Nephron (organoid): ENCODE data around the gene MEF2A.

Experiments
- H3K27ac Mint-ChIP-seq, 3 experiments: 2 replicates each; pipeline ENCODE4 v1.8.0; 2020; ENCODE audit warnings: mixed read lengths in 3 of 3, mild to moderate bottlenecking in 2 of 3, moderate library complexity in 1 of 3
- H3K27me3 Mint-ChIP-seq: 2 replicates; pipeline ENCODE4 v1.8.0; 2021; ENCODE audit warnings: low read depth, mild to moderate bottlenecking, moderate library complexity, mixed read lengths
- H3K36me3 Mint-ChIP-seq: 2 replicates; pipeline ENCODE4 v1.8.0; 2020; ENCODE audit warnings: low read depth, mixed read lengths
- H3K4me1 Mint-ChIP-seq: 2 replicates; pipeline ENCODE4 v1.8.0; 2020; ENCODE audit warnings: mixed read lengths
- H3K4me3 Mint-ChIP-seq, 3 experiments: 2 replicates each; pipeline ENCODE4 v1.8.0; 2020; ENCODE audit warnings: mild to moderate bottlenecking in 3 of 3, mixed read lengths in 3 of 3, moderate library complexity in 2 of 3
- H3K9me3 Mint-ChIP-seq: 2 replicates; pipeline ENCODE4 v1.8.0; 2020; ENCODE audit warnings: mixed read lengths
- CTCF ChIP-seq, 3 experiments: fragments of 200-600 bp; sonication (generic); IDR thresholded peaks; one replicate each; pipeline ENCODE4 v1.5.0; 2021; ENCODE audit warnings: antibody characterized with exemption in 3 of 3; ENCODE audit not compliant: unreplicated experiment in 3 of 3

The MEF2A gene

GRCh38 chr15:99574048-99574447 is 8.3 kb downstream of the MEF2A start:
- H3K27me3 Mint-ChIP-seq = no peaks in the 10 kb centered on the region
- no peak overlapping the region for H3K27ac Mint-ChIP-seq
- H3K9me3 Mint-ChIP-seq = no peaks in the 10 kb centered on the region
- H3K4me3 Mint-ChIP-seq = no peak overlapping the region
- TF ChIP-seq CTCF (IDR thresholded peaks at IDR 0.05; ENCODE audit: unreplicated experiment in 3 of 3) = no peak
- peaks cover 24% of the 10 kb centered on the region for H3K36me3 Mint-ChIP-seq
- peaks cover 32% of the 10 kb centered on the region for H3K4me1 Mint-ChIP-seq

- Mint-ChIP-seq H3K4me1 (peaks cover 29% of the 10 kb centered on the region), H3K9me3 (no peaks in the 10 kb centered on the region), H3K27me3 (no peaks in the 10 kb centered on the region), H3K27ac (no peak overlapping the region), H3K4me3 (no peak overlapping the region), H3K36me3 (peaks cover 24% of the 10 kb centered on the region)
- TF ChIP-seq CTCF (IDR thresholded peaks at IDR 0.05; ENCODE audit: unreplicated experiment in 3 of 3) = no peak
These were observed 8.7 kb downstream of the MEF2A start for GRCh38 chr15:99574502-99574901.

GRCh38 chr15:99578809-99579208 is 13.0 kb downstream of the MEF2A start:
- Mint-ChIP-seq H3K9me3 (no peaks in the 10 kb centered on the region), H3K27ac (peak overlapping the region in 1 of 3 experiments; percentile 48), H3K36me3 (peaks cover 27% of the 10 kb centered on the region), H3K27me3 (no peaks in the 10 kb centered on the region), H3K4me1 (peaks cover 44% of the 10 kb centered on the region), H3K4me3 (no peak overlapping the region)
- no peak for TF ChIP-seq CTCF (IDR thresholded peaks at IDR 0.05; ENCODE audit: unreplicated experiment in 3 of 3)

GRCh38 chr15:99580076-99580475 is 14.3 kb downstream of the MEF2A start:
- Mint-ChIP-seq H3K4me3 (no peak overlapping the region), H3K27ac (peak overlapping the region in 1 of 3 experiments; percentile 23), H3K36me3 (peaks cover 27% of the 10 kb centered on the region), H3K27me3 (no peaks in the 10 kb centered on the region), H3K9me3 (peaks cover 11% of the 10 kb centered on the region), H3K4me1 (peaks cover 44% of the 10 kb centered on the region)
- TF ChIP-seq CTCF (IDR thresholded peaks at IDR 0.05; ENCODE audit: unreplicated experiment in 3 of 3) = no peak

- Mint-ChIP-seq H3K27me3 (no peaks in the 10 kb centered on the region), H3K4me3 (no peak overlapping the region), H3K27ac (peak overlapping the region in 1 of 3 experiments; percentile 24), H3K9me3 (peaks cover 29% of the 10 kb centered on the region), H3K36me3 (peaks cover 44% of the 10 kb centered on the region), H3K4me1 (peaks cover 43% of the 10 kb centered on the region)
- no peak for TF ChIP-seq CTCF (IDR thresholded peaks at IDR 0.05; ENCODE audit: unreplicated experiment in 3 of 3)
These were observed 16.8 kb downstream of the MEF2A start for GRCh38 chr15:99582508-99582960.

- peaks cover 27% of the 10 kb centered on the region for H3K4me1 Mint-ChIP-seq
- peaks cover 58% of the 10 kb centered on the region for H3K36me3 Mint-ChIP-seq
- H3K27me3 Mint-ChIP-seq = no peaks in the 10 kb centered on the region
- no peak for TF ChIP-seq CTCF (IDR thresholded peaks at IDR 0.05; ENCODE audit: unreplicated experiment in 3 of 3)
- no peak overlapping the region for H3K4me3 Mint-ChIP-seq
- peaks cover 39% of the 10 kb centered on the region for H3K9me3 Mint-ChIP-seq
- no peak overlapping the region for H3K27ac Mint-ChIP-seq
These were observed 18.4 kb downstream of the MEF2A start for GRCh38 chr15:99584081-99584600.
